Measurements from ENCODE around the gene HIF3A.
A peak's percentile ranks its signal among the peaks of the same experiment; 100 is the strongest.
"Not testable (repeated sequence)": the region's sequence is repeated elsewhere in the genome, so short reads cannot be mapped to it uniquely, and the experiment has no call there.

The HIF3A gene

DNA sequence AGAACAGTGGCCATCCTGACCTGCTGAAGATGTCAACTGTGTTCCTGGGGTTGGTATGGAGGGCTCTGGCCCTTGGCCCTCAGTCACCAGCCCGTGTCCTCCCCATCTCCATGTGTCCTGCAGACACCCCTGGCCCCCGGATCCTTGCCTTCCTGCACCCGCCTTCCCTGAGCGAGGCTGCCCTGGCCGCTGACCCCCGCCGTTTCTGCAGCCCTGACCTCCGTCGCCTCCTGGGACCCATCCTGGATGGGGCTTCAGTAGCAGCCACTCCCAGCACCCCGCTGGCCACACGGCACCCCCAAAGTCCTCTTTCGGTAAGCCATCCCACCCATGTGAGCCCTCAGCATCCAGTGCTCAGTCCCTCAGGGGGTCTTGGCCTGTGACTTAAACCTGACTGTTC is 24.8 kb downstream of the HIF3A start:
- intact Hi-C loops (cut with DNase I), result no loop called here
- DNase-seq, result no peak

- intact Hi-C loops (cut with DNase I), result not testable (repeated sequence)
Measured at GRCh38 chr19:46323227-46323626, 26.4 kb downstream of the HIF3A start.

GRCh38 chr19:46324277-46324676 is 27.4 kb downstream of the HIF3A start:
- intact Hi-C loops (cut with DNase I), result no loop called here
- DNase-seq, result no peak

More at GRCh38 chr19:46323227-46323626, 26.4 kb downstream of the HIF3A start:
- not testable (repeated sequence) for DNase-seq

- DNase-seq, result no peak
- intact Hi-C loops (cut with DNase I), result no loop called here
Measured at GRCh38 chr19:46326608-46327007, 29.8 kb downstream of the HIF3A start.

GRCh38 chr19:46328079-46328478 is 31.2 kb downstream of the HIF3A start:
- intact Hi-C loops (cut with DNase I), result no loop called here
- DNase-seq, result no peak

GRCh38 chr19:46330319-46330918 is 33.6 kb downstream of the HIF3A start:
- DNase-seq, result peak in 1 of 10 donors; percentile 24
- intact Hi-C loops (cut with DNase I), result no loop called here

DNA sequence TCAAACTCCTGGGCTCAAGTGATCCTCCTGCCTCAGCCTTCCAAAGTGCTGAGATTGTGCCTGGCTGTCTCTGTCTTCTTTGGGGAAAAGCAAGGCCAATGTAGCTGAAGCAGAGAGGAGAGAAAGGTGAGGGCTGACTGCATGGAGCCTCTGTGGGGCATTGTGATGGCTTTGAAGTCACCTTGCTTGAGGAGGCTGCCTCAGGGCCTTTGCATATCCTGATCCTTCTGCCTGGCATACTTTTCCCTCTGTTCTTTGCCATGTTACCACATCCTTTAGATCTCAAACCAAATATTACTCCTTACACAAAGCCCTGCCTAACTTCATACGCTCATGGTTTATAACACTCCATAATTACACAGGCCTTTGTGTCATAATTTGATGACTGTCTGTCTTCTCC is 40.6 kb downstream of the HIF3A start:
- DNase-seq, result peak in 1 of 10 donors; percentile 4
- intact Hi-C loops (cut with DNase I), result no loop called here

GRCh38 chr19:46339446-46339845 is 42.6 kb downstream of the HIF3A start:
- DNase-seq, result peak in 1 of 10 donors; percentile 36
- intact Hi-C loops (cut with DNase I), result no loop called here

- peak in 1 of 10 donors; percentile 43 for DNase-seq
- intact Hi-C loops (cut with DNase I), result no loop called here
Measured at GRCh38 chr19:46340051-46340659, 43.3 kb downstream of the HIF3A start.

GRCh38 chr19:46341937-46342336 is 45.1 kb downstream of the HIF3A start:
- DNase-seq, result no peak
- intact Hi-C loops (cut with DNase I), result no loop called here

- intact Hi-C loops (cut with DNase I), result no loop called here
- DNase-seq, result no peak
Measured at GRCh38 chr19:46344363-46344762, 47.5 kb downstream of the HIF3A start.

DNA sequence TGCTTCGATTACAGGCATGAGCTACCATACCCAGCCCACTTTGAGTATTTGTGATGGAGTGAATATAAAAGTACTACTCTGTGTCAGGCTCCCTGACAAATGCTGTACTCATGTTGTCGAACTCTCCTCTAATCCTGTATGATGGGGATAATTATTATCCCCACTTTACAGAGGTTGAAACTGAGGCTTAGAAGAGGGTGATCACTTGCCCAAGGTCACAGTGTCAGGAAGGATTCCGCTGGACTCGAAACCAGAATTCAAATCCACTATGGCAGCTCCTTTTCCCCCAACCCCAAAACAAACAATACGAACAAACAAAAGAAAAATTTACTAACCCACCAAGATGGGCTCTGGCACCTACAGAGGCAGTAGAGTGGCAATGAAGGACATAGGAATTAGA is 48.3 kb downstream of the HIF3A start:
- no peak for DNase-seq
- intact Hi-C loops (cut with DNase I), result loop anchor here (5.0 kb wide), 1 partner anchor 63 kb away; no protein-coding TSS in a partner anchor

GRCh38 chr19:46346821-46347571 is 50.2 kb downstream of the HIF3A start, which contains the start of gene PPP5C:
PPP5C (plus strand) TSS chr19:46347087; CDS start chr19:46347097, 10 bp downstream.
- intact Hi-C loops (cut with DNase I), result loop anchor here (5.0 kb wide), 1 partner anchor 65 kb away; no protein-coding TSS in a partner anchor
- peak; percentile 83 to 97 (median 86) for DNase-seq

DNA sequence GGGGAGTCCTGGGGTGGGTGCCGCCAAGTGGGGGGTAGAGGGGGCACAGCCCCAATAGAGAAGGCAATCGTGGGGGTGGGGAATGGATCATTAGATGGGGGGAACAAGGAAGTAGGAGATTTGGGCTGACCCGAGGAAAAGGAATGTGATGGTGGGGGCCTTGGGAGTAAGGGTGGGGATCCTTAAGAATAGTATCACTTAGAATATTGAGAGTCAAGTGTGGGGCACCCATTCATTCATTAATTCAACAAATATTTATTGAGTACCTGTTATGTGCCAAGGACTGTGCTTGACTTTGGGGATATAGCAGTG is 50.7 kb downstream of the HIF3A start:
- no peak for DNase-seq
- intact Hi-C loops (cut with DNase I), result loop anchor here (5.0 kb wide), 1 partner anchor 65 kb away; no protein-coding TSS in a partner anchor

- no peak for DNase-seq
- intact Hi-C loops (cut with DNase I), result loop anchor here (5.0 kb wide), 1 partner anchor 66 kb away; no protein-coding TSS in a partner anchor
Measured at GRCh38 chr19:46347985-46348384, 51.1 kb downstream of the HIF3A start.

DNA sequence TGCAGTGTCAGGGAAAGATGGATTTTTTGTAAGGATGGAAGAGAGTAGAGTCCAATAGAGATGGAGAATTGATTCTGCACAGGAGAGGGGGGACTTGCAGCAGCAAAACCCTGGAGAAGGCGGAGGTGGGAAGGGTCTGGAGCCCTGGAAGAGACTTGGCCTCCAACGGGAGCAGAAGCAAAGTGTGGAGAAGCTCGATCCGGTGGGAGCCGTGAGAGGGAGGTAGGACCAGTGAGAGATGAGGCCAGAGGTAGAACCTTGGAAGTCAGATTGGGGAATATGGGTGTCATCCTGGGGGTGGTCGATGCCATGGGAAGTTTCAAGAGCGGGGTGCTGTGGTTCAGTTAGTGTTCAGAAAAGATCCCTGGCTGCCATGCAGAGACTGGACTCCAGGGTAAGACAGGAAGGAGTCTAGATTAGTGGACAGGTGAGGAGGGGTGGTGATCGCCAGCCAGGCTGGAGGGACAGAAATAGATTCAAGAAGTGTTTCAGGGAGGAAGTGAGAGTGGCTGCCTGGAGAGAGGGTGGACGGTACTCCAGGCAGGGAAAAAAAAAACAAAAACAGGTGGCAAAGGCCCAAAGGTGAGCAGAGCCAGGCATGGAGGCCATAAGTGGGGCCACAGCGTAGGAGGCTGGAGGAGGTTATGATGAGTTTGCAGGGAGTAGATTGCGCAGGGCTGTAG is 52.6 kb downstream of the HIF3A start:
- DNase-seq, result peak in 1 of 10 donors; percentile 13
- intact Hi-C loops (cut with DNase I), result loop anchor here (5.0 kb wide), 1 partner anchor 67 kb away; no protein-coding TSS in a partner anchor

DNA sequence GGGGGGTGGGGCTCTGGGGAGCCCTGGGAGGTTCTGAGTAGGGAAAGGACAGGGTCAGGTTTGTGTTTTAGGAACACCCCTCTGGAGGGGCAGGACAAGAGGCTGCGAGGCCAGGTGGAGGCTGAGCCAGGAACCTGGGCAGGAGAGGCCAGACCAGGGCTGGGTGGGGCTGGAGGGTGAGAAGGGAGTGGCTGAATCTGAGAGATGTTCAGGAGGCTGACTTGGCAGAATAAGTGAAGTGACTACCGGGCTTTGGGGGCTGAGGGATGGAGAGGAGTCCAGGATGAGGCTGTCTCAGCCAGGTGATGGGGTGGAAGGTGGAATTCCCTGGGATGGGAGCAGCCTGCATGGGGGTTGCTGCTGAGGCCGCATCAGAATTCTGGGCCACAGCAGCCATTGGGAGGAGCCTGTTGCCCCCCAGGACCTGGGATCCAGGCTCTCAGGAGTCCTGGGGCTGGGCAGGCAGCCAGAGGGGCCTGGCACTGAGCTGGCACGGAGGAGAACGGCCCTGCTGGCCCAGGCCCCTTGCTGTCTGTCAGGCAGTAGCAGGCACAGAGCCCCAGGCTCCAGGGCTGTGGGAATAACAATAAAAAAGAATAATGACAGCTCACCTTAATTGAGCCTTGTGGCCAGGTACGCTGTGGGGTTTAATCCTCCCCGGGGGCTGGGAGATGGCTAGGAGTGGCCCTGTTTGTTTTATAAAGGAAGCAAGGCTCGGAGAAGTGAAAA is 53.4 kb downstream of the HIF3A start:
- intact Hi-C loops (cut with DNase I), result no loop called here

GRCh38 chr19:46350758-46351159 is 53.9 kb downstream of the HIF3A start:
- DNase-seq, result peak in 2 of 10 donors; percentile 17 to 26
- intact Hi-C loops (cut with DNase I), result no loop called here

More for the DNA sequence above, 53.4 kb downstream of the HIF3A start:
- peak in 2 of 10 donors; percentile 71 to 78 for DNase-seq

DNA sequence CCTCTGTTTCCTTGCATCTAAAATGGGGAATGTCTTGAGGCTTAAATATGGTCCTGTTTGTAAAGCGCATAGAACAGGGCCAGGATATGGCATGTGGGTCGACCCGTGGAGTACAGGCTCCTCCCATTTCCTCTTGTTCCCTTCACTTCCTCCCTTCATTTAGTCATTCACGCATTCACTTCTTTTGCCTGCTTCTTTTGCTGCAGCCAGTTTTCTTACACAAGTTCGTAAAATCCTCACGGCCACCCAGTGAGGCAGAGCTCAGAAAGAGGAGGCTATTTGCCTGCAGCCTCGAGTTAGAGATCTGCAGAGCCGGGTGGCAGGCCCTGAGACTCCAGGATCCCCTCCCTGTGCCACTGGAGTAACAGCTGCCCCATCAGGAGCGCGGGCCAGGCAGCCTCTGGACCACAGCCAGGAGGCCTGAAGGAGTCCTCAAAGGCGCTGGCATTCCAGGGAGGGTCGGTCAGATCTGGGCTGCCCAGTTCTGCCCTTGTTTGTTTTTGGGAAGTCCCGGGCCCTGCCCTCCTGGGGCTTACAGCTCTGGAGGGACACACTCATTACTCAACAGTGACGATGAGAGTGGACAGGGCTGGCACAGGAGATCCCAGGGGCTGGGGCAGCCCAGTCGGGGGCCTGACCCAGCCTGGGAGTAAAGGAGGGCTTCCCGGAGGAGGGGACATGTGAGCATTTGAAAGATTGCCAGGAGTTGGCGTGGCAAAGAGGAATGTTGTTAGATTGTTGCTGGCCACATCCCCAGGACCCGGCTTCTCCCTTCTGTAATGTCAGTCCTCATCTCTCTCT is 54.6 kb downstream of the HIF3A start:
- DNase-seq, result peak in 3 of 10 donors; percentile 68 to 84 (median 82)
- intact Hi-C loops (cut with DNase I), result no loop called here

Data from posterior cingulate gyrus (tissue), 11 donors.